Stimulated activated CD4-positive, alpha-beta T cell treated with anti-CD3 and anti-CD28 coated beads, Interleukin-1b, Interleukin-23, amount 100 ng/mL, for 4 hours (primary cell): ENCODE results near the gene NALF2.

Experiments
- DNase-seq, 2 donors: peaks; one replicate each; pipeline ENCODE4 v3.0.0-alpha.2; 2020; ENCODE audit warnings: low read depth in 2 of 2

The NALF2 gene

GRCh38 chrX:69530306-69530705 lies 26.2 kb downstream of the NALF2 start:
- no peak for DNase-seq

- DNase-seq: no peak
Observed at GRCh38 chrX:69531031-69531755, 27.1 kb downstream of the NALF2 start.

- DNase-seq: no peak
Observed at GRCh38 chrX:69535661-69536060, 31.5 kb downstream of the NALF2 start.

GRCh38 chrX:69538321-69538876 lies 34.3 kb downstream of the NALF2 start:
- peak; percentile 62 to 68 for DNase-seq

- DNase-seq: no peak
Observed at GRCh38 chrX:69539437-69539836, 35.3 kb downstream of the NALF2 start.

GRCh38 chrX:69541956-69542355 lies 37.8 kb downstream of the NALF2 start:
- no peak for DNase-seq

GRCh38 chrX:69543572-69543971 lies 39.4 kb downstream of the NALF2 start:
- DNase-seq: no peak

GRCh38 chrX:69546417-69546816 lies 42.3 kb downstream of the NALF2 start:
- DNase-seq: no peak

- no peak for DNase-seq
Observed at GRCh38 chrX:69546978-69547377, 42.9 kb downstream of the NALF2 start.

GRCh38 chrX:69551421-69552009 lies 47.4 kb downstream of the NALF2 start:
- DNase-seq: no peak

GRCh38 chrX:69552512-69552911 lies 48.4 kb downstream of the NALF2 start:
- no peak for DNase-seq
